IPS-NIHi7 (cell line): ENCODE results near the gene PEX12.
"Not testable (repeated sequence)": the region's sequence is repeated elsewhere in the genome, so short reads cannot be mapped to it uniquely, and the experiment has no call there.

ENCODE experiments used
- DNase-seq: peaks from one replicate; pipeline ENCODE4 v3.0.0; 2012; ENCODE audit warnings: mixed read lengths; ENCODE audit errors: extremely low spot score

PEX12 gene

GRCh38 chr17:35578929-35579432 is 610 bp upstream of the PEX12 start:
- no peak for DNase-seq

GRCh38 chr17:35577830-35578196 is 558 bp downstream of the PEX12 start:
- DNase-seq = no peak

GRCh38 chr17:35575759-35576158 is 2.6 kb downstream of the PEX12 start:
- no peak for DNase-seq

GRCh38 chr17:35569405-35569804 is 9.0 kb downstream of the PEX12 start:
- no peak for DNase-seq

- DNase-seq = no peak
Observed at GRCh38 chr17:35568561-35568960, 9.8 kb downstream of the PEX12 start.

- DNase-seq = no peak
Observed at GRCh38 chr17:35566968-35567367, 11.4 kb downstream of the PEX12 start.

GRCh38 chr17:35563181-35563580 is 15.2 kb downstream of the PEX12 start:
- DNase-seq = not testable (repeated sequence)

GRCh38 chr17:35560703-35561102 is 17.7 kb downstream of the PEX12 start, which contains the start of gene SLFN14:
TSS of gene SLFN14 (minus strand) at chr17:35560819. CDS start at chr17:35558062, 2,757 bp downstream.
- no peak for DNase-seq

- no peak for DNase-seq
Observed at GRCh38 chr17:35559495-35560210, 18.7 kb downstream of the PEX12 start.

GRCh38 chr17:35557353-35557752 is 21.0 kb downstream of the PEX12 start:
- DNase-seq = no peak

- no peak for DNase-seq
Observed at GRCh38 chr17:35555691-35556090, 22.7 kb downstream of the PEX12 start.

- DNase-seq = no peak
Observed at GRCh38 chr17:35554668-35555067, 23.7 kb downstream of the PEX12 start.

GRCh38 chr17:35553310-35553709 is 25.1 kb downstream of the PEX12 start:
- DNase-seq = no peak

- DNase-seq = no peak
Observed at GRCh38 chr17:35548978-35549377, 29.4 kb downstream of the PEX12 start.

- no peak for DNase-seq
Observed at GRCh38 chr17:35548208-35548810, 30.1 kb downstream of the PEX12 start.

GRCh38 chr17:35546487-35546886 is 31.9 kb downstream of the PEX12 start:
- DNase-seq = no peak

- DNase-seq = no peak
Observed at GRCh38 chr17:35545150-35545549, 33.2 kb downstream of the PEX12 start.

GRCh38 chr17:35543856-35544255 is 34.5 kb downstream of the PEX12 start:
- DNase-seq = no peak

- no peak for DNase-seq
Observed at GRCh38 chr17:35542990-35543389, 35.4 kb downstream of the PEX12 start.

GRCh38 chr17:35541434-35541833 is 36.9 kb downstream of the PEX12 start:
- DNase-seq = no peak

- DNase-seq = no peak
Observed at GRCh38 chr17:35540589-35541404, 37.6 kb downstream of the PEX12 start.

- no peak for DNase-seq
Observed at GRCh38 chr17:35539659-35540026, 38.7 kb downstream of the PEX12 start.
